ENCODE data around the gene ELK4. TPM values are rescaled to one million over a fixed set of nuclear protein-coding genes. Genes with fewer than 3 reads are reported as not detected.

The ELK4 gene
- polyA plus RNA-seq, 1 donor (not counting 4 experiments of a cell fraction or from before 2014, with no cell fraction given): 8.6 TPM

- Histone ChIP-seq H3K4me1 (ENCODE audit: control insufficient read depth, extremely low read depth, insufficient read depth, low read length) (no peaks in the 10 kb centered on the region), H3K4me2 (ENCODE audit: control insufficient read depth, extremely low read depth, insufficient read depth, low read depth, low read length) (no peak overlapping the region), H3K9me1 (ENCODE audit: control insufficient read depth, extremely low read depth, insufficient read depth, low read length) (no peaks in the 10 kb centered on the region), H3K9me3 (ENCODE audit: control insufficient read depth, low read depth, low read length) (no peaks in the 10 kb centered on the region), H3K79me2 (ENCODE audit: control insufficient read depth, insufficient read depth, low read length) (no peaks in the 10 kb centered on the region), H3K27me3 (ENCODE audit: control insufficient read depth, extremely low read depth, insufficient read depth, low read length) (peaks cover 56% of the 10 kb centered on the region), H3K36me3 (ENCODE audit: control insufficient read depth in 2 of 2, extremely low read depth in 1 of 2, insufficient read depth in 2 of 2, low read length in 2 of 2) (no peaks in the 10 kb centered on the region), H3K27ac (ENCODE audit: control insufficient read depth, insufficient read depth, low read length) (no peak overlapping the region), H3K9ac (ENCODE audit: control insufficient read depth, extremely low read depth, insufficient read depth, low read length) (no peak overlapping the region), H4K20me1 (ENCODE audit: control insufficient read depth, extremely low read depth, insufficient read depth, low read length) (no peaks in the 10 kb centered on the region), H2AFZ (ENCODE audit: control insufficient read depth, low read length) (no peak overlapping the region), H3K4me3 (ENCODE audit: control insufficient read depth in 2 of 3, extremely low read depth in 1 of 3, insufficient read depth in 2 of 3, low read depth in 1 of 3, low read length in 3 of 3) (no peak overlapping the region)
- FAIRE-seq: no peak
- TF ChIP-seq, protein P1, sequence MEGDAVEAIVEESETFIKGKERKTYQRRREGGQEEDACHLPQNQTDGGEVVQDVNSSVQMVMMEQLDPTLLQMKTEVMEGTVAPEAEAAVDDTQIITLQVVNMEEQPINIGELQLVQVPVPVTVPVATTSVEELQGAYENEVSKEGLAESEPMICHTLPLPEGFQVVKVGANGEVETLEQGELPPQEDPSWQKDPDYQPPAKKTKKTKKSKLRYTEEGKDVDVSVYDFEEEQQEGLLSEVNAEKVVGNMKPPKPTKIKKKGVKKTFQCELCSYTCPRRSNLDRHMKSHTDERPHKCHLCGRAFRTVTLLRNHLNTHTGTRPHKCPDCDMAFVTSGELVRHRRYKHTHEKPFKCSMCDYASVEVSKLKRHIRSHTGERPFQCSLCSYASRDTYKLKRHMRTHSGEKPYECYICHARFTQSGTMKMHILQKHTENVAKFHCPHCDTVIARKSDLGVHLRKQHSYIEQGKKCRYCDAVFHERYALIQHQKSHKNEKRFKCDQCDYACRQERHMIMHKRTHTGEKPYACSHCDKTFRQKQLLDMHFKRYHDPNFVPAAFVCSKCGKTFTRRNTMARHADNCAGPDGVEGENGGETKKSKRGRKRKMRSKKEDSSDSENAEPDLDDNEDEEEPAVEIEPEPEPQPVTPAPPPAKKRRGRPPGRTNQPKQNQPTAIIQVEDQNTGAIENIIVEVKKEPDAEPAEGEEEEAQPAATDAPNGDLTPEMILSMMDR (optimal IDR thresholded peaks at IDR 0.05 in 1 of 3, IDR thresholded peaks at IDR 0.05 in 1 of 3, conservative IDR thresholded peaks at IDR 0.05 in 1 of 3; ENCODE audit: extremely low read depth in 1 of 3, insufficient read depth in 2 of 3, low read length in 3 of 3): no peak
- TF ChIP-seq EZH2 (IDR thresholded peaks at IDR 0.05; ENCODE audit: low read length): no peak
- dilution Hi-C loops (cut with MboI; ENCODE audit: extremely low pct_ligation_motif_present, low sequenced_read_pairs): no loop called here
- DNase-seq (ENCODE audit: low read depth, low spot score): no peak
Observed at GRCh38 chr1:205569411-205570172, 62.2 kb downstream of the ELK4 start.

DNA sequence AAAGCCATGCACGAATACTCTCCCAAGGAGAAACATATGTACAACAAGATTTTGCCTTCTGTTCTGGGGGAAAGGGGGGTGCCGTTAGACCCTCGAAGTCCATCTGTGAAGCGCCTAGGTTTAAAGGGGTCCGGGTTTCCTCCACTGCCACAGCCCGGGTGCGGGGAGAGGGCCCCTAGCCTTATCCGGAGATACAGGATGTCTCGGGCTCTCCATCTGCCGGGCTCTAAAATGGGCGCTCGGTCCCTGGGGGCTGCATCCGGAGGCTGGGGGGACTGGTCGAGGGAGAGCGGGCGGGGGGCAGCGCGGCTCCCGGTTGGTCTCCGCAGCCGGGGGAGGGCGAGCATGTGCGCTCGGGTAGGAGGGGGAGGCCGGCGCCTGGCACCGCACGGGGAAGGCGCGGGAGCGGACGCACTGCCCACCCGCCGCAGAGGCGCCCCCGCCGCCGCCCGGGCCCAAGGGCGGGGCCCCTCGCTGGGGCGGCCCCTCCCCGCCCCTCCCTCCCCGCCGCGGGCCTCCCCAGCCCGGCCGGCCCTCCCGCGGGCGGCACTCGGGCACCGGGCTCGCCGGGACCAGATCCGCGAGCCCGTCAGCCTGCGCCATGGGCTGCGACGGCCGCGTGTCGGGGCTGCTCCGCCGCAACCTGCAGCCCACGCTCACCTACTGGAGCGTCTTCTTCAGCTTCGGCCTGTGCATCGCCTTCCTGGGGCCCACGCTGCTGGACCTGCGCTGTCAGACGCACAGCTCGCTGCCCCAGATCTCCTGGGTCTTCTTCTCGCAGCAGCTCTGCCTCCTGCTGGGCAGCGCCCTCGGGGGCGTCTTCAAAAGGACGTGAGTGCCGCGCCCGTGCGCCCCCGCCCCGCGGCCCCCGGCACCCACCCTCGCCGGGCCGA lies 63.1 kb downstream of the ELK4 start:
- dilution Hi-C loops (cut with MboI; ENCODE audit: extremely low pct_ligation_motif_present, low sequenced_read_pairs): no loop called here
- no peaks in the 10 kb centered on the region for H3K36me3 ChIP-seq (ENCODE audit: control insufficient read depth in 2 of 2, extremely low read depth in 1 of 2, insufficient read depth in 2 of 2, low read length in 2 of 2)
- no peak overlapping the region for H3K4me2 ChIP-seq (ENCODE audit: control insufficient read depth, extremely low read depth, insufficient read depth, low read depth, low read length)
- H3K9ac ChIP-seq (ENCODE audit: control insufficient read depth, extremely low read depth, insufficient read depth, low read length): no peak overlapping the region
- H3K4me1 ChIP-seq (ENCODE audit: control insufficient read depth, extremely low read depth, insufficient read depth, low read length): no peaks in the 10 kb centered on the region
- no peaks in the 10 kb centered on the region for H3K9me1 ChIP-seq (ENCODE audit: control insufficient read depth, extremely low read depth, insufficient read depth, low read length)
- H3K27ac ChIP-seq (ENCODE audit: control insufficient read depth, insufficient read depth, low read length): no peak overlapping the region
- peaks cover 55% of the 10 kb centered on the region for H3K27me3 ChIP-seq (ENCODE audit: control insufficient read depth, extremely low read depth, insufficient read depth, low read length)
- H4K20me1 ChIP-seq (ENCODE audit: control insufficient read depth, extremely low read depth, insufficient read depth, low read length): no peaks in the 10 kb centered on the region
- H2AFZ ChIP-seq (ENCODE audit: control insufficient read depth, low read length): no peak overlapping the region
- DNase-seq (ENCODE audit: low read depth, low spot score) (no peak), FAIRE-seq (no peak)
- TF ChIP-seq, protein P1 (optimal IDR thresholded peaks at IDR 0.05 in 1 of 3, IDR thresholded peaks at IDR 0.05 in 1 of 3, conservative IDR thresholded peaks at IDR 0.05 in 1 of 3; ENCODE audit: extremely low read depth in 1 of 3, insufficient read depth in 2 of 3, low read length in 3 of 3): peak in 2 of 3 experiments; percentile 13 to 14
- peak; percentile 95 for TF ChIP-seq EZH2 (IDR thresholded peaks at IDR 0.05; ENCODE audit: low read length)
- no peaks in the 10 kb centered on the region for H3K79me2 ChIP-seq (ENCODE audit: control insufficient read depth, insufficient read depth, low read length)
- no peaks in the 10 kb centered on the region for H3K9me3 ChIP-seq (ENCODE audit: control insufficient read depth, low read depth, low read length)
- no peak overlapping the region for H3K4me3 ChIP-seq (ENCODE audit: control insufficient read depth in 2 of 3, extremely low read depth in 1 of 3, insufficient read depth in 2 of 3, low read depth in 1 of 3, low read length in 3 of 3)
